SJSA1 (cell line): ENCODE measurements around the gene TSHZ2. TPM values are rescaled to one million over a fixed set of nuclear protein-coding genes. Genes with fewer than 3 reads are reported as not detected.
"Not testable (repeated sequence)": the region's sequence is repeated elsewhere in the genome, so short reads cannot be mapped to it uniquely, and the experiment has no call there.

Experiments used
- DNase-seq, 2 experiments: peaks; one replicate each; pipeline ENCODE4 v3.0.0-alpha.2; 2015 to 2020; ENCODE audit warnings: low spot score in 2 of 2, low read depth in 1 of 2
- H3K27ac ChIP-seq: fragments of 250-450 bp; sonication (Bioruptor Pico); 2 replicates; pipeline ENCODE4 v1.5.1; 2020; ENCODE audit warnings: mild to moderate bottlenecking, moderate library complexity
- H3K27me3 ChIP-seq: fragments of 250-450 bp; sonication (Bioruptor Pico); replicated peaks from 2 replicates; pipeline ENCODE4 v1.5.1; 2020; ENCODE audit warnings: mild to moderate bottlenecking, moderate library complexity
- H3K36me3 ChIP-seq: fragments of 250-450 bp; sonication (Bioruptor Pico); 2 replicates; pipeline ENCODE4 v1.5.1; 2020; ENCODE audit warnings: mild to moderate bottlenecking
- H3K4me1 ChIP-seq: fragments of 250-450 bp; sonication (Bioruptor Pico); replicated peaks from 2 replicates; pipeline ENCODE4 v1.6.1; 2021; ENCODE audit warnings: mild to moderate bottlenecking
- H3K4me3 ChIP-seq: fragments of 250-450 bp; sonication (Bioruptor Pico); 2 replicates; pipeline ENCODE4 v1.5.1; 2020; ENCODE audit warnings: mild to moderate bottlenecking
- H3K9me3 ChIP-seq: fragments of 250-450 bp; sonication (Bioruptor Pico); replicated peaks from 2 replicates; pipeline ENCODE4 v1.5.1; 2020; ENCODE audit warnings: mild to moderate bottlenecking
- total RNA-seq: library from RNA; depleted of rRNA; stranded (reverse); fragments of >200 nt; shearing (Covaris generic); gene quantifications from 2 replicates; pipeline ENCODE4 v1.2.3, GENCODE V29; 2014

The TSHZ2 gene
- total RNA-seq, 1 experiment from 2014 or later = not detected

GRCh38 chr20:53495398-53496092, 523.4 kb downstream of the TSHZ2 start:
- no peak overlapping the region for H3K27ac ChIP-seq
- no peak for DNase-seq
- peaks cover 9% of the 10 kb centered on the region for H3K27me3 ChIP-seq
- no peak overlapping the region for H3K4me3 ChIP-seq
- H3K36me3 ChIP-seq = no peaks in the 10 kb centered on the region
- no peaks in the 10 kb centered on the region for H3K9me3 ChIP-seq
- H3K4me1 ChIP-seq = no peaks in the 10 kb centered on the region

DNA sequence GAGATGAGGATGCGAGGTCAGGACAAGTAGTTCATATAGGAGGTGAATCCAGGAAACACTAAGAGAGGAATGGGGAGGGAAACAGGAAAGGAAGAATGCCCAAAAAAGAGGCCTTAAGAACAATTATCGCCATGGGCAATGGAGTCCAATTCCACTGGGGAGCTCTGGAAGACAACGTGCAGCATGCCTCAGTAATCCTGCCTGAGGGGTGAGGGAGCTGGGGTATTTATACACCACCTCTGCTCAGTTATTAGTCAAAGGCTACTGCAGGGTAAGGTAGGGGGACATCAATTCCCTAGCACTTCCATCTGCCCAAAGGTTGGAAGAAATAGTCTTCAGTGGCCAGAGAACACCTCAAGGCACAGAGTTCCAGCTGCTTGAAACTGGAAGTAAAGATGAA, 525.1 kb downstream of the TSHZ2 start:
- Histone ChIP-seq H3K4me3 (no peak overlapping the region), H3K36me3 (no peaks in the 10 kb centered on the region), H3K4me1 (no peaks in the 10 kb centered on the region), H3K27me3 (peaks cover 7% of the 10 kb centered on the region), H3K9me3 (no peaks in the 10 kb centered on the region), H3K27ac (no peak overlapping the region)
- DNase-seq = no peak

GRCh38 chr20:53498341-53498740, 526.2 kb downstream of the TSHZ2 start:
- H3K27ac ChIP-seq = no peak overlapping the region
- H3K9me3 ChIP-seq = no peaks in the 10 kb centered on the region
- no peaks in the 10 kb centered on the region for H3K36me3 ChIP-seq
- no peaks in the 10 kb centered on the region for H3K27me3 ChIP-seq
- no peak for DNase-seq
- no peak overlapping the region for H3K4me3 ChIP-seq
- no peaks in the 10 kb centered on the region for H3K4me1 ChIP-seq

DNA sequence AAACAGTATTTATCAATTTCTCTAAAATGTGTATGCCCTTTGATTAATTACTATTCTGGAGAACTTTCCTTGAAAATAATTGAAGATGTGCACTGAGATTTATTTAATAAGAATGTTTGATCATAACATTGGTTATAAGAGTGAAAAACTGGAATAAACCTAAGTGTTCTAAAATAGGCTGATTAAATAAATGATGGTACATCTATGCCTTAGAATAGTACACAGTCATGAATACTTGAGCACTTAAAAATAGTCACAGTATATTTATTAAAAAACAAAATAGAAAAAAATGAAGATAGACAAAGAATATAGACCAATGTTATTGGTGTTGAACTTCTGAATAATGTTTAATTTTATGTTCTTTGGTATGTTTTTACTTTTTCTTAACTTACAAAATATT, 528.5 kb downstream of the TSHZ2 start:
- Histone ChIP-seq H3K4me1 (no peaks in the 10 kb centered on the region), H3K36me3 (no peaks in the 10 kb centered on the region), H3K27ac (no peak overlapping the region), H3K9me3 (no peaks in the 10 kb centered on the region), H3K4me3 (no peak overlapping the region), H3K27me3 (no peaks in the 10 kb centered on the region)
- DNase-seq = no peak

DNA sequence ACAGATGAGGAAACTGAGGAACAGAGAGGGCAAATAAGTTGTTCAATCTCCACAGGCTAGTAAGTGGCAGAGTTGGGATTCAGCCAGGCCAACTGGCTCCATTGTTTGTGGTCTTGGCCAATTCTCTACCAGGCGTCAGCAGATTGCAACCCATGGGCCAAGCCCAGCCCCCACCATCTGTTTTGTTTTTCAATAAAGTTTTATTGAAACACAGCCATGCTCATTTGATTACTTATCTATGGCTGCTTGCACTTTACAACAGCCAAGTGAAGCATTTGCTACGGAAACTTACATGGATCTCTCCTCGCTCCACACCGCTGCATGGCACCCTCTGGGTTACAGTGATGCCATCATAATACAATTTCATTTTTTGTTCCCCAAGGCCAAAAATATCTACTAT, 530.7 kb downstream of the TSHZ2 start:
- Histone ChIP-seq H3K4me1 (no peaks in the 10 kb centered on the region), H3K9me3 (no peaks in the 10 kb centered on the region), H3K4me3 (no peak overlapping the region), H3K27me3 (no peaks in the 10 kb centered on the region), H3K27ac (no peak overlapping the region), H3K36me3 (no peaks in the 10 kb centered on the region)
- DNase-seq = no peak

DNA sequence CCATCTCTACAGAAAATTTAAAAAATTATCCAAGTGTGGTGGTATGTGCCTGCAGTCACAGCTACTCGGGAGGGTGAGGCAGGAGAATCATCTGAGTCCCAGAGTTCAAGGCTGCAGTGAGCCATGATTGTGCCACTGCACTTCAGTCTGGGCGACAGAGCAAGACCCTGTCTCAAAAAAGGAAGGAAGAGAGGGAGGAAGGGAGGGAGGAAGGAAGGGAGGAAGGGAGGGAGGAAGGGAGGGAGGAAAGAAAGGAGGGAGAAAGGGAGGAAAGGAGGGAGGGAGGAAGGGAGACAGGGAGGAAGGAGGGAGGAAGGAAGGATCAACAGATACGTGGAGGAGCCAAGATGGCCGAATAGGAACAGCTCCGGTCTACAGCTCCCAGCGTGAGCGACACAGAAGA, 531.4 kb downstream of the TSHZ2 start:
- no peaks in the 10 kb centered on the region for H3K36me3 ChIP-seq
- H3K4me3 ChIP-seq = no peak overlapping the region
- H3K27me3 ChIP-seq = no peaks in the 10 kb centered on the region
- no peak overlapping the region for H3K27ac ChIP-seq
- H3K4me1 ChIP-seq = no peaks in the 10 kb centered on the region
- no peak for DNase-seq
- no peaks in the 10 kb centered on the region for H3K9me3 ChIP-seq

DNA sequence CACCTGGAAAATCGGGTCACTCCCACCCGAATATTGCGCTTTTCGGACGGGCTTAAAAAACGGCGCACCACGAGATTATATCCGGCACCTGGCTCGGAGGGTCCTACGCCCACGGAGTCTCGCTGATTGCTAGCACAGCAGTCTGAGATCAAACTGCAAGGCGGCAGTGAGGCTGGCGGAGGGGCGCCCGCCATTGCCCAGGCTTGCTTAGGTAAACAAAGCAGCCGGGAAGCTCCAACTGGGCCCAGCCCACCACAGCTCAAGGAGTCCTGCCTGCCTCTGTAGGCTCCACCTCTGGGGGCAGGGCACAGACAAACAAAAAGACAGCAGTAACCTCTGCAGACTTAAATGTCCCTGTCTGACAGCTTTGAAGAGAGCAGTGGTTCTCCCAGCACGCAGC, 531.9 kb downstream of the TSHZ2 start:
- H3K36me3 ChIP-seq, H3K27ac ChIP-seq, H3K4me3 ChIP-seq, H3K4me1 ChIP-seq, DNase-seq, H3K27me3 ChIP-seq, H3K9me3 ChIP-seq: not testable (repeated sequence)

GRCh38 chr20:53510262-53510661, 538.1 kb downstream of the TSHZ2 start:
- no peaks in the 10 kb centered on the region for H3K4me1 ChIP-seq
- H3K36me3 ChIP-seq = no peaks in the 10 kb centered on the region
- no peak overlapping the region for H3K27ac ChIP-seq
- no peak overlapping the region for H3K4me3 ChIP-seq
- no peaks in the 10 kb centered on the region for H3K9me3 ChIP-seq
- H3K27me3 ChIP-seq = 0 out of 2 replicates have a peak, but pooled peaks cover under 1% of the 10 kb centered on the region
- DNase-seq = no peak

- Histone ChIP-seq H3K27me3 (0 out of 2 replicates have a peak, but pooled peaks cover 5% of the 10 kb centered on the region), H3K4me1 (no peaks in the 10 kb centered on the region), H3K36me3 (no peaks in the 10 kb centered on the region)
These were observed 538.5 kb downstream of the TSHZ2 start for GRCh38 chr20:53510704-53511103.

GRCh38 chr20:53512076-53512475, 539.9 kb downstream of the TSHZ2 start:
- H3K27ac ChIP-seq = no peak overlapping the region
- H3K9me3 ChIP-seq = no peaks in the 10 kb centered on the region
- no peak overlapping the region for H3K4me3 ChIP-seq
- H3K27me3 ChIP-seq = 0 out of 2 replicates have a peak, but pooled peaks cover 6% of the 10 kb centered on the region
- no peak for DNase-seq
- no peaks in the 10 kb centered on the region for H3K36me3 ChIP-seq
- H3K4me1 ChIP-seq = no peaks in the 10 kb centered on the region

More at GRCh38 chr20:53510704-53511103, 538.5 kb downstream of the TSHZ2 start:
- H3K27ac ChIP-seq = no peak overlapping the region
- DNase-seq = no peak
- no peak overlapping the region for H3K4me3 ChIP-seq
- H3K9me3 ChIP-seq = no peaks in the 10 kb centered on the region

DNA sequence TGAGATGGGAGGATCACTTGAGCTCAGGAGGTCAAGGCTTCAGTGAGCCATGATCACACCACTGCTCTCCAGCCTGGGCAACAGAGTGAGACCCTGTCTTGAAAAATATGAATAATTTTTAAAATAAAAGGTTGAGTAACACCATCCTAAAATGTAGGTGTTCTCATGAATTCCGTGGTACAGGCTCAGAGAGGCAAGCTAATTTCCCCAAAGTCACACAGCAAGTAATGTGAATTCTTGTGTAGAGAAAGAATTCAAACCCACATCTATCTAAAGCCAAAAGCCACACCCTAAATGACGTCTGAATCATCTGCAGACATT, 541.0 kb downstream of the TSHZ2 start:
- Histone ChIP-seq H3K27ac (no peak overlapping the region), H3K4me3 (no peak overlapping the region), H3K36me3 (no peaks in the 10 kb centered on the region), H3K4me1 (no peaks in the 10 kb centered on the region), H3K9me3 (no peaks in the 10 kb centered on the region), H3K27me3 (0 out of 2 replicates have a peak, but pooled peaks cover 6% of the 10 kb centered on the region)
- DNase-seq = no peak

DNA sequence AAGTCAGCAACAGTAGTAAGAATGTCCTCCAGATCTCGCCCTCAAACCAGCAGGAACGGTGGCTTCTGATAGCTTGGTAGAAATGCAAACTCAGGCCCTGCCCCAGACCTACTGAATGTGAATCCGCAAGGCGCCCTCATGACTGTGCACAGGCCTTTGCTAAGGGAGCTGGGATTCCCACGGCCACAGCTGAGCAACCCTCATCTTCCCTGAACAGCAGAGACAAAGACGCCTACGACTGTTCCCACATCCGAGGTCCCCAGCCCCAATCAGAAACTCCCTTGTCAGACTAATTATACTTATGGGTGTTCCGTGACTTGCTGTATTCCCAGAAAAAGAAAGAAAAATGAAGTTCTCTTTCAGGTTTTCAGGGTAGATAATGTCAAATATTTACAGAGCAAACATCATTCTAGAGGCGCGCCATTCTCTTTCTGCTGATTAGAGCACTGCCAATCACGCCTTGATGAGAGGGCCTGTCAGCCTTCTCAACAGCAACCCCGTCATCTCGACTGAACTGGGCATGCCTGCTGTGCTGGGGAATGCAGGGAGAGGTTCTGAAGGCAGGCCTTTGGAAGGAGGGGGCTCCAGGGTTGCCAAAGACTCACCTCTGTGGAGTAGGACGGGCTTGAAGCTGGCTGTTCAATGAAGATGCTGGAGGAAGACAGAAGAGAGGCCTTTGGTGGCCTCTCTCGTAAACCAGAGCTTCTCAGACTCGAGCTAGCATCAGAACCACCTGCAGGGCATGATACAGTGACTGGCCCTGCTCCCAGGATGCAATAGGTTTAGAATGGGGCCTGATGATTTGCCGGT, 541.5 kb downstream of the TSHZ2 start:
- no peak for DNase-seq
- Histone ChIP-seq H3K4me1 (no peaks in the 10 kb centered on the region), H3K36me3 (no peaks in the 10 kb centered on the region), H3K27me3 (0 out of 2 replicates have a peak, but pooled peaks cover 6% of the 10 kb centered on the region), H3K4me3 (no peak overlapping the region), H3K27ac (no peak overlapping the region), H3K9me3 (no peaks in the 10 kb centered on the region)

- Histone ChIP-seq H3K36me3 (no peaks in the 10 kb centered on the region), H3K27me3 (0 out of 2 replicates have a peak, but pooled peaks cover 6% of the 10 kb centered on the region), H3K4me3 (no peak overlapping the region), H3K27ac (no peak overlapping the region), H3K4me1 (no peaks in the 10 kb centered on the region), H3K9me3 (no peaks in the 10 kb centered on the region)
- no peak for DNase-seq
These were observed 543.6 kb downstream of the TSHZ2 start for GRCh38 chr20:53515749-53516148.

DNA sequence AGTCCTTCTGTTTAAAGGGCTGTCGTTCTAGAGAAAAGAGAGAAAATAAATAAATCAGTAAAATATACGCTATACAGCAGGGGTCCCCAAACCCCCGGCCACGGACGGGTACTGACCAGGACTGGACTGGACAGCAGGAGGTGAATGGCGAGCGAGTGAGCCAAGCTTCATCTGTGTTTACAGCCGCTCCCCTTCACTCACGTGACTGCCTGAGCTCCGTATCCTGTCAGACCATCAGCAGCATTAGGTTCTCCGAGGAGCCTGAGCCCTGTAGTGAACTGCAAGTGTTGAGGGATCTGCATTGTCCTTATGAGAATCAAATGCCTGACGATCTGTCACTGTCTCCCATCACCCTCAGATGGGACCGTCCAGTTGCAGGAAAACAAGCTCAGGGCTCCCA, 545.0 kb downstream of the TSHZ2 start:
- DNase-seq = peak in 1 of 2 experiments; percentile 18
- H3K4me3 ChIP-seq = no peak overlapping the region
- H3K27me3 ChIP-seq = 0 out of 2 replicates have a peak, but pooled peaks cover 6% of the 10 kb centered on the region
- H3K9me3 ChIP-seq = no peaks in the 10 kb centered on the region
- H3K4me1 ChIP-seq = no peaks in the 10 kb centered on the region
- no peak overlapping the region for H3K27ac ChIP-seq
- H3K36me3 ChIP-seq = no peaks in the 10 kb centered on the region
